NCI-H82 (cell line): ENCODE data around the gene PIP4K2B.
"Not testable (repeated sequence)": the region's sequence is repeated elsewhere in the genome, so short reads cannot be mapped to it uniquely, and the experiment has no call there.

Experiments
- DNase-seq: peaks from one replicate; lab custom pipeline; 2025; lab: John Stamatoyannopoulos, UW

PIP4K2B gene

DNA sequence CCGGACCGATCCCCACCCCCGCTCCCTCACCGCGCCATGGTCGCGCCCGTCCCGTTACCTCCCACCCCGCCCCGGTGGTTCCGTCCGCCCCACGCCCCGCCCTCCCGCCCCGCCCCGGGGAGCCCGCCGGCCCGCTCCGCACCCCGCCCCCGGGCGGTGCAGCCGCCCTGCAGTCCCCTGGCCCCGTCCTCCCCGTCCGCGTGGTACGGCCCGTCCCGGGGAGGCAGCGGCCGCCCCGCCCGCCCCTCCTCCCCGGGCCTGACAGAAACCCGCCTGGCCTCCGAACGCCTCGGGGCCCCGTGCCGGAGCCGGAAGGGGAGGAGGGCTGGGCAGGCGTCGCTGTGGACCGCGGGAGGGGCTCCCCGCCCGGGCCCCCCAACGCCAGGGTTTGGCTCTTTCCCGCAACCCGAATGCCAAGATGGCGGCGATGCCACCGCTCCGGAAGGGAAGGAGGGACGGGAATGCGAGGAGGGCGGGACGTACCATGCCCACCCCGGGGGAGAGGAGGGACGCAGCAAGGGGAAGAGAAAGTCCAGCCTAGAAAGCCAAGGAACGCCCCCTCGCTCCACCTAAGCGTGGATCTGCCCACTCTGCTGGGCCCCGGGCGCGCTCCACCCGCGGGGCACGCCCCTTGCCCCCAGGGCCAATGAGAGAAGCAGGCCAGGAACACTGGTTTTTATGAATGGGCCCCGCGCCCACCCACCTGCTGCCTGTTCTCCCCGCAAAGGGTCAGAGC is at the start of gene PIP4K2B:
TSS of gene PIP4K2B (minus strand) at position 56 of the 736 bp plus-strand sequence. CDS start 132 bp downstream, outside the sequence.
- DNase-seq = peak; percentile 100

DNA sequence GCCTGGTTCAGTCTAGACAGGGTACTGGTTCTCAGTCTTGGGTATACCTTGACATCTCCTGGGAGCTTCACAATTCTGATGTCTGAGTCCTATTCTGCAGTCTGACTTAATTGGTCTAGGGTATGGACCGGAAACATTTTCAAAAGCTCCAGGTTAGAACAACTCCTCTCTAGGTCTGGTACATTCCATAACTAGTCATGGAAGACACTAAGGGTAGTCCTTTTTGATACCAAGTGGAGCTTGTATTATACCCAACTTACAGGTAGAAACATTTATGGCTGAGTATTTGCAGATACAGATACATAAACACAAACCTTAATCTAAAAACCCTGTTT is 49.2 kb upstream of the PIP4K2B start:
- no peak for DNase-seq

DNA sequence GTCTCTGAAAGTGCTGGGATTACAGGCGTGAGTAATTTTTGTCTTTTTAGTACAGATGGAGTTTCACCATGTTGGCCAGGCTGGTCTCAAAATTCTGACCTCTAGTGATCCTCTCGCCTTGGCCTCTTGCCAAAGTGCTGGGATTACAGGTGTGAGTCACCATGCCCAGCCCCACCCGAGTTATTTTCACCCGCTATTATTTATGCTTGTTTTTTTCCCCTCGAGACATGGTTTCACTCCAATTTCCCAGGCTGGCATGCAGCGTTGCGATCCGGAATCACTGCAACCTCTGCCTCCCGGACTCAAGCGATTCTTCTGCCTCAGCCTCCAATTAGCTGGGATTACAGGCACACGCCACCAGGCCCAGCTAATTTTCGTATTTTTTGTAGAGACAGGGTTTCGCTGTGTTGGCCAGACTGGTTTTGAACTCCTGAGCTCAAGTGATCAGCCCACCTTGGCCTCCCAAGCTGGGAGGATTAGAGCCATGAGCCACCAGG is 45.0 kb upstream of the PIP4K2B start:
- DNase-seq = peak; percentile 65

DNA sequence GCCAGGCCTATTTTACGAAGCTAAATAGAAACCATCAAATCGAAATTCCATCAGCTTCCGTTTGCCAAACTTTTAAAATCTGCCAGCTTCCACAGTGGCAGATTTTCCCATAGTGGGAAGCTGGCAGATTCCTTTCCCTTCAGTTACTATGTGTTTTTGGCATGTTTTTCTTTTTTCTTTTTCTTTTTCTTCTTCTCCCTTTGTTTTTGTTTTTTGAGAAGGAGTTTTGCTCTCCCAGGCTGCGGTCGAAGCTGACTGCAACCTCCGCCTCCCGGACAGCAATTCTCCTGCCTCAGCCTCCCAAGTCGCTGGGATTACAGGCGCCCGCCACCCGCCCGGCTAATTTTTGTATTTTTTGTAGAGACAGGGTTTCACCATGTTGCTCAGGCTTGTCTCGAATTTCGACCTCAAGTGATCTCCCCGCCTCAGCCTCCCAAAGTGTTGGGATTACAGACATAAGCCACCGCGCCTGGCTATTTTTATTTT is 26.4 kb upstream of the PIP4K2B start:
- DNase-seq = peak; percentile 47

DNA sequence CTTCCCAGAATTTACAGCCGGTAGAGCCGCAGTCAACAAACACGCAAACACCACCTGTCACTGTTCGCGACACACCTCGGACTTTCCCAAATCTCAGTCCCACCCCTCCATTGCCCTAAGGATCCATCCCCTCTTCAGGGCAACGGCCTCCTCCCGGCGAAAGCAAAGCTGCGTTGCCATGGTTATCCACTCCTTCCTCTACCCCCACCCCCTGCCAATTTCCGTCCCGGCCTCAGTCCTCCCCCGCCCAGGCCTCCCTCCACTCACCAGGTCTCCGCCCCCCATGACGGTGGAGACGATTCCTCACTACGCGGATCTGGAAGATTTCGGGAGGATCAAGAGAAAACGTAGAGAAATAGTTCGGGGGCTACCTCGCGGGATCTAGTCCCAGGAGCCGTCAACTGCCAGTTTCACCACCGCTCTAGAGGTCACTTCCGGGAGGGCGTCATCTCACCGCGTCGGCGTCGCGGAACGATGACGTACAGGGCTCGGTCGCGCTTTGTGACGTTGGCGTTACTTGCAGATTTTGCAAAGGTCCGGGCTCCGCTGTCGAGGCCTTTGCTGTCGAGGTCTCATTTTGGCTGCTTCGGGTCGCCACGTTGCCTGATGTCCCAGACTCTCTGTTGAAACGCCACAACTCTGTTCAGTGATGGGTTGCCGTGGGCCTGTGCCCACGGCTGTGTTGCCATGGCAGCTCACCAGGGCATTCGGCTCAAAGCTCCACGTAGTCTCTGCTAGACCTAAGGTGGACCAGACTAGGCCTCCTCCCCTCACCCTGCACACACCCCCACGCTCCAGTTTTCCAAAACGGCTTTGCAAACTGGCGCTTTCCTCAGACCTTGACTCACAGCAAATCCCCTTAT is 25.8 kb upstream of the PIP4K2B start, which contains the start of gene CWC25:
TSS of gene CWC25 (minus strand) at position 423 of the 863 bp plus-strand sequence. CDS start at position 285, 138 bp downstream.
- peak; percentile 94 for DNase-seq

DNA sequence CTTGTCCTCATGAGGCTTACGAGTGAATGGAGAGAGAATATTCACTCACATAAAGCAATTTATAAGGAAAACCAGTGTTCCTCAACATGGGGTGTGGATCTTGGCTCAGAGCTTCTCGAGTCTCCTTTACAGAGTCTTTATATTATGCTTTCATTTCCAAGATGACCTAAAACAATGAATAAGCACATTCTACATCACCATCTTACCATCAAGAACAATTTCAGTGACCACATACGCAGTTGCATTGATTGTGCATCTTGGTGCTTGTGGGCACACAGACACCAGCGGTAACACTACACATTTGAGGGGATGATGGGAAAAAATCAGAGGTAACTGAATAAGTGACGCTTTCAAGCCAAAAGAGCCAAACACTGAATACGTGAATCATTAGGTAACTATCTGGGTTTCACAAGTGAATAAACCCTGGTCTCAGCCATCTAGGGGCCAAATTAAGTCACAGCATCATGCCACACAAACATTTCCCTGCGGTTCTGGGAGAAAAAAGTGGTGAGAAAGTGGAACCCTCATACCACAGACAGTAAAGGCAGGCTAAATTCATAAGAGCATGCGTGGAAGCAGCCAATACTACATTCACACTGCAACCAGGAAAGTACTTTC is 16.3 kb upstream of the PIP4K2B start:
- no peak for DNase-seq

DNA sequence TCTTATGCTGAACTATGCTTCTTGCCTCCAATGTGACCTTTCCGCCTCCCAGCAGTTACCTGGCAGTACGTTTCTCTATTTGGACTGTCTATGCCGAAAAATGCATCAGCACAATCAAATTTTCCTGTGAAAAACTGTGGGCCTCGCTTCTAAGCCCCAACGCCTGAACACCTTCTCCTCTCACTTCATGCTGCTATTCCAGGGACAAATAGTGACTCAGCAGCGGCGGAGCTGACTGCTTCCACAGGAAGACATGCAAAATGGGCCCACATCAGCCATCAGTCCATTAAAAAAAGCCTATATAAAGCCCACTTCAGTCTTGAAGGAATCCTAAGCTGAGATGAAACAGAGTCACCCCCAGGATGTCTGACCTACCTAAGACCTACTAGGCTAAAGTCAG is 10.5 kb upstream of the PIP4K2B start:
- no peak for DNase-seq

DNA sequence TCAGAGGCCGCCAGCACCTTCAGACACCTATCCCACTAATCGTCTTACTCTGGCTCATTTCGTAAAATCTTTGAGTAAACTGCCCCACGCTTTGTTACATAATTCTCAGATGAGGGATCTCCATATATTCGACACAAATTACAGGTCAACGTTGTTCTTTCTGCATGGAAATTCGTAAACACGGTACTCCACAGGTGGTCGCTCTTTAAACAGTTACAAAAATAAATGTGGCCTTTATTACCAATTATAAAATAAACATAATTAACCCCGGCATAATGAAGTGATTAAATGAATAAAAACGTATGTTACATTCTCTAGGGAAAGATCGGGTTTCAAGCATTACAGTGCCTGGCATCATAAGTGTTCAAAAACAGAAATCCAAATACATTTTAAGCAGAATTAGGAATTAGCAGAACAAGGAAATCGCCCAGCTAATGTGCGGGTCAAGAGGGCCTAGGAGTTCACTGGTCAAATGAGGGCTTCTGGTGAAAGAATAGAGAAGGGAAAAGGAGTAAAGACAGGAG is 943 bp upstream of the PIP4K2B start:
- DNase-seq = no peak

DNA sequence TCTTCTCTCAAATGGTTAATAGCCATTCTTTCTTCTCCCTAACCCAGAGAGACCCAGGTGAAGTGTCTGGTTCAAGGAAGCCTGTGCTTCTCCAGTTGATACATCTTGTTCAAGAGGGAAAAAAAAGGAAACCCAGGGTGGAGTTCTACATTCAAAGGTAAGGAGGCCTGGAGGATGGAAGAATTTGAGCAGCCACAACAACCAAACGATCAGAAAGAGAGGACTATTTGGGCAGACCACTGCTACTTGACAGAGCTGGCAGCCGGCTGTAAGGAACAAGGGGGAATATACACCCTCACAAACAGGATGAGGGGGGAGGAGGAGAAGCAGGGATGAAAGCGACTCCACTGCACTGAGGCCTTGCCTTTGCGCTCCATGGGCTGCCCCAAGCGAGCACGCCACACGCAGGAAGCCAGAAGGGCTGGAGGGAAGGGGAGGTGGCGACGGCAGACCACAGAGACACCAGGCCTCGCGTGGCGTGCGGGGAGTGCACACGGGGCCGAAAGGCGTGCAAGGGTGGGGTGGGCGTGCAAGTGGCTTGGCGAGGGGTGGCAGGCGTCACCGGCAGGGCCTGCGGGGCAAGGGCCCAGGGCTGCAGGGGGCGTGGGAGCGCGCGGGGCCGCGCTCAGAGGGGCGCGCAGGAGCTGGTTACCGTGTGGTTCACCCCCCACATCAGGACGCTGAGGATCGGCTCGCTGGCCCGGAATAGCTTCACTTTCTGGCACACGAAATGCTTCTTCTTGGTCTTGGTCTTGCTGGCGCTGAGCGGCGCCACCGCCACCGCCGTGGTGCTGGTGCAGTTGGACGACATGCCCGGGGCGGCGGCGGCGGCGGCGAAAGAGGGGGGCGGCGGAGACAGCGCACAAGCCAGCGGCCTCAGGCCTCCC is 499 bp downstream of the PIP4K2B start:
- DNase-seq = peak; percentile 71

DNA sequence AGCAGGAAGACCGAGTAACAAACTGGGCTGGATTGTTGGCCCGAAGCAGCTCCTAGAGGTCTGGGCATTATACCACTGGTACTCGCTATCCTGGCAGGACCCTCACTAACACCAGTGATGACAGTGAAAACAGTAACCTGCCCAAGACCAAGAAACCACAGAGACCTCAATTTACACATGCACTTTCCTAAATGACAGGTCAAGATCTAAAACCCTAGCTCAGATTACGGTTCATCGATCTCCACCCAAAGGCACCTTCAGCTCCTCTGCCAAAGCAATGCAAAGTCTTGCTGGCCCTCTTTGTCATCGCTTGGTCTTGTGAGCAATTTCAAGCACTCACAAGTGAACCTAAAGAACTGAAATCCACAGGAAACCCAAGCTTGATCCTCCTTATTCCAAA is 1.5 kb downstream of the PIP4K2B start:
- no peak for DNase-seq

DNA sequence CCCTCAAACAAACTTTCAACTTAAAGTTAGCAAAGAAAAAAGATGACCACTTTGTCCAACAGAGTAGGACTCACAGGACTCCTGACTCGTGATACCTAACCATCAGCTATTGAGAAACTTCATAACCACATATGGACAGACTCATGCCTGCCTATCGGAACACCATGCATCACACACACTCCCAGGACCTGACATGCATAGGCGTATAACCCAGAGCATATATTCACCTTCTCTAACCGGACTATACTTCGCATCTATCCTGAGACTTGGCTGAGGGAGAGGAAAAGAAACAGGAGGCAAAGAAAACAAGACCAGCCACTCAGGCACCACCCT is 2.2 kb downstream of the PIP4K2B start:
- DNase-seq = no peak

DNA sequence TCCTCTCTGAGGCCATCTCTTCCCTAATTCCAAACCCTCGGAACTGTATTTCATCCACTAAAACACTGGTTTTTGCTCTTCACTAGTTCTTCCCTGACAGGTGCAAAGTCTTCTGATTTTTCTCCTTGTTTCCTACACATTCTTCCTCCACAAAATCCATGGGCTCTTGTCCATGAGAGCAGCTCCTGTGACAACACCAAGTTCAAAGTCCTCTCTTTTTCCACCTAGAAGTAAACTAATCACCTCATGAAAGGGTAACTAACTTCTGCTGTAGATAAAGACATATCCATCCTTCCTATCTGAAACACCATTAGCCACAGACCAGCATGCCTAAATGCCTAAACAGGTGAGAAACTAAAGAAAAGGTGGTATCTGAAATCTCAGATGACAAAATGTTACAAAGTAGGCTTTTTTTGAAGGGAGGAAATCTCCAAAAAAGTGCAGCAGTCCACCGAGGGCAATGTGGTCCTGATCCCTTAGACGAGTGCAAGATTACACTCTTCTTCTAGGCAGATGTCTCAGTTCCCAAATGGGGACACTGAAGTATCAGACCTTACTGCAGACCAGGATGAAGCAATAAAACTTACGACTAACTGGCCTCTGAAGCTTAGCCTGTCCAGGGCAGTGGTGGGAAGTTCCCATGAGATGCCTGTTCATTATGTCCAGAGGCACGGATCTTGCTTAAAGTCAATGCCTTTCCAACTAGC is 2.8 kb downstream of the PIP4K2B start:
- no peak for DNase-seq

DNA sequence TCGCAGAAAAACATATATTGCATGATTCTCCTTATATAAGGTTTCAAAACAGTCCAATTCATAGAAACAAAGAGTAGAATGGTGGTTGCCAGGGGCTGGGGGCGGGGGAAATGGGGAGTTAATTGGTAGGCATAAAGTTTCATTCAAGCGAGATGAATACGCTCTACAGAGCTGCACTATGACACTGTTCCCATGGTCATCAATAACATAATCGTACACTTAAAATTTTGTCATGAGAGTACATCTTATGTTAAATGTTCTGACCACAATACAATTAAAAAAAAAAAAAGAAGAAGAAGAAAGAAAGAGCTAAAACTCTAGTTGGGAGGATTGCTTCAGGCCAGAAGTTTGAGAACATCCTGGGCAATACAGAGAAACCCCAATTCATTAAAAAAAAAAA is 5.1 kb downstream of the PIP4K2B start:
- no peak for DNase-seq

DNA sequence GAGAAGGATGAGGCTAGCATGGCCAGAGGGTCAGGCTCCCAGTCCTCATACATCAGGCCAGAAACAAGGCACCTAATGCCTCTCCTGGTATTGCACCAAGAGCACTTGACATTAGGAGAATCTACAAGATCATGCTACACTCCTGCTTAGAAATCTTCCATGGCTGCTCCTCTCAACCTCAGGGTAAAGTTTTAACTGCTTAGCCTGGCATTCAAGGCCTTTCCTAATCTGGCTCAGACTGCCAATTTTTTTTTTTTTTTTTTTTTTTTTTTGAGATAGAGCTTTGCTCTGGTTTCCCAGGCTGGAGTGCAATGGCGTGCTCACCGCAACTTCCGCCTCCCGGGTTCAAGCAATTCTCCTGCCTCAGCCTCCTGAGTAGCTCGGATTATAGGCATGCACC is 8.2 kb downstream of the PIP4K2B start:
- DNase-seq = no peak

DNA sequence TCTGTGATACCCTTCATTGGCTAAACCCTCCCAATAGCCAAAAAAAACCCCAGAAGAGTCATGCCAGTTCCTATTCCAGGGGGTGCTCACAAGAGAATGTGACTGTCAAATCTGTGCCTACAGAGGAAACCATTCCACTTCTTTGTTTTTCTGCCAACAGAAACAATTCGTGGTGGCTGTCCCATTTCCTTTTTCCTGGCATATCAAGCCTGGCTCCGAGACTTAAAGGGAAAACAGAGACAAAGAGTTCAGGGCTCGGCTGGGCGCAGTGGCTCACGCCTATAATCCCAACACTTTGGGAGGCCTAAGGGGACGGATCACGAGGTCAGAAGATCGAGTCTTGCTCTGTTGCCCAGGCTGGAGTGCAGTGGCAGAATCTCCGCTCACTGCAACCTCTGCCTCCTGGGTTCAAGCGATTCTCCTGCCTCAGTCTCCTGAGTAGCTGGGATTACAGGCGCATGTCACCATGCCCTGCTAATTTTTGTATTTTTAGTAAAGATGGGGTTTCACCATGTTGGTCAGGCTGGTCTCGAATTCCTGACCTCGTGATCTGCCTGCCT is 9.1 kb downstream of the PIP4K2B start:
- DNase-seq = peak; percentile 56

DNA sequence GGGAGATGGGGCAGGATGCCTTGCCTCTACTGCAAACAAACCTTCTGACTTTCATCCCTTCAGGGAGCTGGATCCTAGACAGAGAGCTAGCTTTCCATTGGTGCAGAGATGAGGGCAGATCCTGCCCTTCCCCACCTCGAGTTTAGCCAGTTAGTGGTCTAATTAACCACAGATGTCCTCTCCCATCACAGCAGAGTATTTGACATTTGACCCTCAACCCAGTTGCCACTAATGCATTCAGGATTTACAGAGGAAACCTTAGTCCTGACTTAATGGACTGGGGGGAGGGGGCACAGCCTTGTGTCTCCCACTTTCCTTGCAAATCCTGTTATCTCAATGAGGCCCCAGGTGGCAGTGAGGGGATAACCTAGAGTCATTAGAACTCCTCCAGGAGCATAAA is 10.2 kb downstream of the PIP4K2B start:
- DNase-seq = peak; percentile 100

DNA sequence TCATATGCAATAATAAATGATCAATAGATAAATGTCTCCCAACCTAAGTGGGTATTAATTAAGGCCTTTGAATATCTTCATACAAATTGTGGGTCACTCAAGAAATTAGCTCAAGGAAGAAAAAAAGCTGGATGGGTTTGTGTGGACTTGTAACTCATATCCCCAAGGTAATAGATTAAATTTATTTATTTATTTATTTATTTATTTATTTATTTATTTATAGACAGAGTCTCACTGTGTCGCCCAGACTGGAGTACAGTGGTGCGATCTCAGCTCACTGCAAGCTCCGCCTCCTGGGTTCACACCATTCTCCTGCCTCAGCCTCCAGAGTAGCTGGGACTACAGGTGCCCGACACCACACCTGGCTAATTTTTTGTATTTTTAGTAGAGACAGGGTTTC is 11.4 kb downstream of the PIP4K2B start:
- not testable (repeated sequence) for DNase-seq

DNA sequence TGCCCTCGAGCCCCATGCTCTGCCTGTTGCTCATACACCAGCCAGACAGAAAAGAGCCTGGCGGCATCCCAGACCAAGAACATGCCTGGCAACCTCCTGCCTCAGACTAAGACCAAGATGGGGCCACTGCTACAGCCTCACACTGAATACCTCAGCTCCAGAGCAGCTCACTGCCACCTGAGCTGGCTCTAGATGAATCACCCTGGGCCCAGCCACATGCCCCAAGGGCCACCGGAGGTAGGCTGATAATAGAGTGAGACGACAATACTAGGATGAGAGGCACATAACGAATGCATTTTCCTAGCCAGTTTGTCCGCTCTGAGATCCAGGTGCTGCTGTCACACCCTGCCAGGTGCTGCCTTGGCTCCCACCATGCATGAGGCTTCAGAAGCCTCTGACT is 13.0 kb downstream of the PIP4K2B start:
- DNase-seq = no peak

DNA sequence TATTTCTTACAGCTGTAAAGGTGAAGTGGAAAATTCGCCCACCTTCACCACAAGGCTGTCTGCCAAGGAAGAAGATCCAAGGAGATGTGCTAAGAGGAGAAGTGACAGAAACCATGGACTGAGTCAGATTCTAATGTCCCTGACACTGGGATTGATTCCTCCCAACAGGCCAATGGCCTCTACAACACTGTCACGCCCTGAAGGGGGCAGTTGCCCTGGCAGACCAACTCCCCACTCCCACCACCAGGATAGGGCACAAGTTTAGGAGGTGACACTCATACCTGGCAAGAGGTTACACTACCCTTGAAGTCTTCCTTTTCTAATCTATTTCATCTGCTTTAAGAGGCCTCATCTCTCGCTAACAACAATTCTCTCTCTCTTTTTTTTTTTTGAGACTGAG is 16.1 kb downstream of the PIP4K2B start:
- no peak for DNase-seq
